Liver (tissue), 3 donors: Measurements from ENCODE around the gene GRIK2.

Experiments
- ATF3 ChIP-seq: IDR thresholded peaks from 2 replicates; pipeline ENCODE4 v1.6.1; 2016; ENCODE audit warnings: antibody characterized with exemption
- CTCF ChIP-seq: fragments of 150-350 bp; IDR thresholded peaks from 2 replicates; pipeline ENCODE4 v1.5.1; 2017; ENCODE audit warnings: improper control_type of control experiment, low read depth, low read length; ENCODE audit not compliant: missing input control
- HNF4A ChIP-seq, 2 donors: conservative IDR thresholded peaks; 2 replicates each; pipeline ENCODE4 v1.6.1; 2016; ENCODE audit warnings: antibody characterized with exemption in 2 of 2, mild to moderate bottlenecking in 2 of 2
- JUND ChIP-seq, 2 donors: IDR thresholded peaks; 2 replicates each; pipeline ENCODE4 v1.6.1; 2016; ENCODE audit warnings: antibody characterized with exemption in 2 of 2
- donor health status: healthy.
- donor health status: healthy.

- TF ChIP-seq CTCF, result no peak
- no peak for TF ChIP-seq JUND (IDR thresholded peaks at IDR 0.05)
- no peak for TF ChIP-seq HNF4A (conservative IDR thresholded peaks at IDR 0.05)
- no peak for TF ChIP-seq ATF3
Measured at GRCh38 chr6:101544286-101544685, 150.8 kb downstream of the GRIK2 start.
